GM10266 (cell line): ENCODE data around the gene OR2AE1.
A peak's percentile ranks its signal among the peaks of the same experiment; 100 is the strongest.

ENCODE experiments used
- DNase-seq: peaks from one replicate; pipeline ENCODE4 v3.0.0; 2012; ENCODE audit errors: extremely low spot score
- TF ChIP-seq, protein P1 (sequence below): IDR thresholded peaks from 2 replicates; pipeline ENCODE4 v1.5.1; 2012; ENCODE audit warnings: mild to moderate bottlenecking, low read depth; ENCODE audit not compliant: control insufficient read depth, insufficient read depth; ENCODE audit errors: missing control alignments

Gene OR2AE1

DNA sequence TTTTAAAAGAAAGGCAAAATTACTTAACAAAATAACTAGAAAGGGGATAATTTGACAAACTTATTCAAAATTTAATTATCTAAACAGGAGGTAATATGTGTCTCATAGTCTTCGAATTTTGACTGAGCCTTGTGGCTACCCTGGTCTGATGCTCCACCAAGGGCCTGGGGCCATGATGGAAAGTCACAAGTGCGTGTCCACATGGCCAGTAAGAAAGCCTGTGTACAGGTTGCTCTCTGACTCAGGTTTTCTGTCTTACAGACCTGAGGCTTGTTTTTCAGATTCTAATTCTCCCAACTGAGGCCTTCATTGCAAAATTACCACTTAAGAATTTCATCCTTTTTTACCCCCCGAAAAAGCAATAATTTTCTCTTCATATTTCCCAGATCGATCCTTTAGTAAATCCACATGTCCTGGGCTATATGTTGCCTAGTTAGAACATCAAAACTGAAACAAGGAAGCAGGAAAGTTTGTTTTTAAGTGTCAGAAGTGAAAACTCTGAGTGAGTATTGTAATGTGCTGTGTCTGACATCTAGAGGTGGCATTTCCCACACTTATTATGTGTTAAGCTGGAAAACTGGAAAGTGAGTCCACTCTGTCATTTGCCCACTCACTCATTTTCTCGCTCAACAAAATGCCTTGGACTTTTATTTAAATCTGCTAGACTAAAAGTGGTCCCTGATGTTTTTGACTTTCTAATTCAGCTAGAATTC lies 39.0 kb downstream of the OR2AE1 start:
- DNase-seq, result peak; percentile 26
- TF ChIP-seq, protein P1, sequence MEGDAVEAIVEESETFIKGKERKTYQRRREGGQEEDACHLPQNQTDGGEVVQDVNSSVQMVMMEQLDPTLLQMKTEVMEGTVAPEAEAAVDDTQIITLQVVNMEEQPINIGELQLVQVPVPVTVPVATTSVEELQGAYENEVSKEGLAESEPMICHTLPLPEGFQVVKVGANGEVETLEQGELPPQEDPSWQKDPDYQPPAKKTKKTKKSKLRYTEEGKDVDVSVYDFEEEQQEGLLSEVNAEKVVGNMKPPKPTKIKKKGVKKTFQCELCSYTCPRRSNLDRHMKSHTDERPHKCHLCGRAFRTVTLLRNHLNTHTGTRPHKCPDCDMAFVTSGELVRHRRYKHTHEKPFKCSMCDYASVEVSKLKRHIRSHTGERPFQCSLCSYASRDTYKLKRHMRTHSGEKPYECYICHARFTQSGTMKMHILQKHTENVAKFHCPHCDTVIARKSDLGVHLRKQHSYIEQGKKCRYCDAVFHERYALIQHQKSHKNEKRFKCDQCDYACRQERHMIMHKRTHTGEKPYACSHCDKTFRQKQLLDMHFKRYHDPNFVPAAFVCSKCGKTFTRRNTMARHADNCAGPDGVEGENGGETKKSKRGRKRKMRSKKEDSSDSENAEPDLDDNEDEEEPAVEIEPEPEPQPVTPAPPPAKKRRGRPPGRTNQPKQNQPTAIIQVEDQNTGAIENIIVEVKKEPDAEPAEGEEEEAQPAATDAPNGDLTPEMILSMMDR, result peak; percentile 46

DNA sequence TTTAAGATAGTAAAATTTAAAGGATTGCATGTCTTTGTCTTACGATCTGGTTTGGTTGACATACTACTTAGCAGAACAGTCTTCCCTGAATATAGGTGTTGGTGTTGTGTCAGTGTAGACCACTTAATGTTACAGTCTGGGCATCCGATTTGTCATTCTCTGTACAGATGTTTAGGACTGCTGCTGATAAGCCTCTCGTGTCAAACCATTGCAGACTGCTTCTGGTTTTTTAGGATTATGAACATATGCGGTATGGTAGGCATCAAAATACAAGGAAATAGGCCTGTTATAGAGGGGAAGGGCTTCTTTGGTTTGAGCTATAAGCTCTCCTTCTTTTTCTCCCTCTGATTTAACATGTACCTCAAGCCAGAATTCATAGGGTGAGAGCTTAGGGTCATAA lies 41.6 kb downstream of the OR2AE1 start:
- no peak for DNase-seq
- TF ChIP-seq, protein P1, result no peak

DNA sequence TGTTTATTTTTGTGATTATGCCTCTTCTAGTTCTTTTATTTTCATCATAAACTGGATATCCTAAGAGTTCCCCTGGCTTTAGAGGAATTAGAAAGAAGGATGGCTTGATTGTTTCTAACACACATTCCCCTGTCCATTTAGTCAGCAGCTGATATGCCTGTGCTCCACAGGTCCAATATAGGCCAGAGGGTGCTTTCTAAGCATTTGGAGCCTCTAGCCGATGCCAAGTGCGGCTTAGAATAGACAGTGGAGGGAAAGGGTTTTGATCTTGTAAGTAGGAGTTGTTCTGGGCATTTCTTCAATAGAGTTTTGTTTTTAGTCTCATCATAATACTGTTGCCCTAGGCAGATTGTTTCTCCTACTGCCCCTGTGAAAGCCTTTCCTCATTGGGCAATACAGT lies 42.5 kb downstream of the OR2AE1 start:
- DNase-seq, result no peak
- TF ChIP-seq, protein P1, result no peak

DNA sequence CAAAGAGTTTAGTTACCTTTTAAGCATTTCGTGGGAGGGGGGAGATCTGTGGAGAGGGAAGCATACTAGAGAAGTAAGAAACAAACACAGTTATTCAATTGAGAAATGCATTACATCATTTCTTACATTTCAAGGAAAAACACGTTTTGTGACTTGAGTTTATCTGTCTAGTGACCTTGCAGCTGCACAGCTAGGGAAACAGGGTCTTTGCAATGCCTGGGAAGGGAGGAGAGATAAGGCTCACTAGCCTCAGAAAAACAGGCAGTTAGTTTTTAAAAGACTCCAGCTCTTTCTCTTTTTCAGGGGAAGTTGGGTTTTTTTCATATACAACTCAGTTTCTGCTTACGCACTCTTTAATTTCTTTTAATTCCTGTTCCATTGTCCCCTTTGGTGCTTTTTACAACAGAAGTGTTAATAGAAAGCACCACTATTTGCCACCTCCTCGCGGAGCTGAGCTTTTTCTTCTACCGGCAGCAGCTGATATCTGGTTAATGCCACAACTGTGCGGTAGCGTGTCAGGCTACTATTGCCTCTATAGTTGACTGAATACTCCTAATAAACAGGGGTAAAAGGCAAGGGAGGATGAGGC lies 43.5 kb downstream of the OR2AE1 start:
- TF ChIP-seq, protein P1, result no peak
- DNase-seq, result no peak

DNA sequence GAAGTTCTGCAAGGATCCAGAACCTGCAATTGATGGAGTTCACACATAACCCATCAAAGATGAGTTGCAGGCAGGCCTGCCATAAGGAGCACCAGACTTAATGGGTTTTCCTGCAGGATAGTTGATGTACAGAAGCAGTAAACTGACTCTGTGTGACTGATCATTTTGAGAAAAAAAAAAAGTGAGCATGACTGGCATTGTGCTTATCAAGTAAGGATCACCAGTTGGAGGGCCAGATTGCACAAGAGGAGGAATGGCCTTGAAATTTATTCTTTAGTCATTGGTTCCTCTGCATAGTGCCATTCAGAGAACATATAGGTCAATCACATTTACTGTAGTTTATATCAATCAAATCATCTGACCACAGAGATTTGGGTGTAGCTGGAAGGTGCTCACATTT lies 45.2 kb downstream of the OR2AE1 start:
- TF ChIP-seq, protein P1, result no peak
- no peak for DNase-seq

DNA sequence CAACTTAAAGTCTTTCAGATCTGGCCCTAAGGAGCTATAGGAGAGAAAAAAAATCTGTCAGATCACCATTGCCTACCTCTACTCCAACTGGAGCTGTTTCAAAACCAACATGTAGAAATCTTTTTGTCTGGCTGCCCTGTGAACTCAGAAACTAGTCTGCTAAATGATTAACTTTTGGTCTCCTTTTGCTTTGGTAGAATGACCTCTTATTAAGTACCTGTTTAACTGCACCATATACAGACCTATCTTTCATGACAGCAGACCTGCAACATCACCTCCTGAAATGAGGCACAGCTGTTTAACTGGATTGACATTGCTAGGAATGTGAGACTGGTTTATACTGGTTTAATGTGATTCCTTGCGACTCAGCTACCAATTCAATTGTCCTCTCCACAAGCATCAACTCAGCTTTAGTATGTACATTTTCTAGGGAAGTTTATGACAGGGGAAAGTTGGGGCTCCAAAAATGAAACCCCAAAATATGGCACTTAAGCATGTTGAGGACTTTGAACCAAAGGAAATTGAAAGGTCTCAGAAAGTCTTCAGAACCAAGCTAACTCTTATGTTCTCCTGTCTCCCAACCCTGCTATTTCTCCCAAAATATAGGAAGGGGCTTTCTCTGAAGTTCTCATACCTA lies 47.2 kb downstream of the OR2AE1 start:
- TF ChIP-seq, protein P1, result no peak
- no peak for DNase-seq

DNA sequence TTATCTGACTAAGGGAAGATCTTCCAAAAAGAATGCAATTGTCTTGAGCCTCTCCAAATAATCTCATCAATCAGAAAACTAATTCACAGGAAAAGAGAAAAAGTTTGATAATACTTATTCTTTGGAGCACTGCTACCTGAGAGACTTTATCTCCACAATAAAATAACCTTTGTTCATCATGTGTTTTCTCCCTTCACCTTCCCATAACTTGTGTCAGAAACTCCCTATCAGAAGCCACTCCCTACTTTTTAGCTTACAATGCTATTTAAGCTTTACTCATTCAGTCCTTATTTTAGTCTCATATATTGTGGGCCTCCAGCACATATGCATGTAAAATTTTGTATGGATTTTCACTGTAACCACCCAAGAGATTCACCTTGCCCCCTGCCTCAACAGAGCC lies 48.0 kb downstream of the OR2AE1 start:
- no peak for DNase-seq
- TF ChIP-seq, protein P1, result no peak
